HK-2 (cell line): ENCODE results near the gene MMP24OS.
A peak's percentile ranks its signal among the peaks of the same experiment; 100 is the strongest.

Experiments used
- DNase-seq: peaks from one replicate; pipeline ENCODE4 v3.0.0-alpha.2; 2018; ENCODE audit not compliant: unreplicated experiment

MMP24OS gene

GRCh38 chr20:35306931-35307517 lies 29.1 kb upstream of the MMP24OS start:
- peak; percentile 91 for DNase-seq

DNA sequence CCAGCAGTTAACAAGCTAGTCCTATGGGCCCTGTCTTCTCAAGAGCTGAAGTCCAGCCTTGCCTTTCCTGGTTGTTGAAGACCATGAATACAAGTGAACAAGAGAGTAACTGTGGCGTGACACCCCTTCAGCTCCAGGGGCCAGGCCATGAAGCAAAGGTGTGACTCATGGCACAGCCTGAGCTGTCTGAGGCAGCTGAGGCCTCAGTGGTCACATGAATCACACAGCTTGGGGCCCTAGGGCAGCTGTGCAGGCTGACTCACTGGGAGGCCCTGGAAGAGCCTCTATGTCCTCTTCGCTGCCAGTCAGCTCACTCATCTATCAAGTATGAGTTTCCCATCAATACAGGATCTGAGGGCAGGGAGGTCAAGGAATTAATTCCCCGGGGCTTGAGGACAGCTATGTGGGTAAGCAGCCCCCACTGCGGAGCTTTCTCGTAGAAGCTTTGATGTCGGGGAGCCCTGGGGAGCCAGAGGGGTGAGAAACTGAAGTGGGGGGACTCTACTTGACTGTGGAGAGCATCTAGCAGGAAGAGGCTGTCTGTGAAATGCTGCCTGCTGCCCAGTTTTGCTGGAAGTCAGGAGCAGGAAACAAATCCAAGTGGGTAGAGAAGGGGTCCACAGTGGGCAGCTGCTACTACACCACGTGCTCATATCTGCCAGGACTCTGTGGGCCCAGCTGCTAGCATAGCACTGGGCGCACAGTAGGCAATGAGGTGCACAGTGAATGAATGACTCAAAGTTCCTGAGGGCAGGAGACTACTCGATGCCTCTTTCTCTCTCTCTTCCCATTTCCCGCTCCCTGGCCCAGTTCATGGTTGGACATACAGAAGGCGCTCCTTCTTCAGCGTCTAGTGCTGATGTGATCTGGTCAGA lies 28.0 kb upstream of the MMP24OS start:
- peak; percentile 98 for DNase-seq

GRCh38 chr20:35304956-35305355 lies 27.0 kb upstream of the MMP24OS start:
- DNase-seq: peak; percentile 43

DNA sequence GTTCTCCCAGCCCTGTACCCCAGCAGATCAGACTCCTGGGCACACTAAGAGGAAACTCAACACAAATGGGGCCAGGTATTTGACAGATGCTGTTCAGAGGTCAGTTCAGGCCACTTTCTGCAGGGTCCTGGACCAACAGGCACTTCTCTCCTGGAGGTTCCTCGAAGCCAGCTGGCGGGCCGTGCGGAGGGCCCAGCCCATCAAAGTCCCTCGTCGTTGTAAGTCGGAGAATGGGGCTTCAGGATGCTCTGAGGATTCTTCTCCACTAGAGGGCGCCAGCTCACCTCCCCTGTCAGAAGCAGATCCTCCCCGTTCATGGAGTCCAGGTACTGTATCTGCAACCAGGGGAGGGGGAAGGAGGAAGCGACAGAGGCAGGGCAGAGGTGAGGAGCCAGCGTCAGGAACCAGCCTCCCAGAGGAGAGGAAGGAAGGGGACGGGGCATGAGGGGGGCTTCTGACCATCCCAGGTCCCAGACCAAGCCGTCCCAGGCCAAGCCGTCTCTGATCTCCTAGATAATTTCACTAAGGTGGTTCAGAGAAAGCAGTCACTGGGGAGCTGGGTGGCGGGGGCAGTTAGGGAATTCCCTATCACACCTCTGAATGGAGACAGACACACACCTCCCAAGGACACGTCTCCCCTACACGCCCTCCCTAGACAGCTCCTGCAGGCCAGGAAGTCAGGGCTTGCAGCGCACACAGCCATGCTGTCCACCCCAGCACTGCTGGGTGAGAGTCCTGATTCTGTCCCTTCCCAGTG lies 26.0 kb upstream of the MMP24OS start:
- DNase-seq: peak; percentile 97

DNA sequence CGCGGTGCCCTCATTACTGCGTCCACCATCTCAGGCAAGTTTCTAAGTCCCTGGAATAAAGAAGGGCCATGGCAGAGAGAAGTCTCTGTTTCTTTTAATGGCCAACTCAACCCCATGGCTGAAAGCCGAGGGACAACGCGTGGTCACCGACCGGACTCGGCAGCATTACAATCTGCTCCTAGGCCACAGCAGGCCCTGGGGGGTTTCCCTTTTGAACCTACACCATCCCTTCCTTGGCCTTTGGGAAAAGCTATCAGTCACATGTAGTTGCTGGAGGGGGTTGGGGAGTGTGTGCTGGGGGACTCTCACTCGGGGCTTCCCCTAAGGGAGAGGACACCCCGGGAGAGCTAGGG lies 25.4 kb upstream of the MMP24OS start:
- no peak for DNase-seq

DNA sequence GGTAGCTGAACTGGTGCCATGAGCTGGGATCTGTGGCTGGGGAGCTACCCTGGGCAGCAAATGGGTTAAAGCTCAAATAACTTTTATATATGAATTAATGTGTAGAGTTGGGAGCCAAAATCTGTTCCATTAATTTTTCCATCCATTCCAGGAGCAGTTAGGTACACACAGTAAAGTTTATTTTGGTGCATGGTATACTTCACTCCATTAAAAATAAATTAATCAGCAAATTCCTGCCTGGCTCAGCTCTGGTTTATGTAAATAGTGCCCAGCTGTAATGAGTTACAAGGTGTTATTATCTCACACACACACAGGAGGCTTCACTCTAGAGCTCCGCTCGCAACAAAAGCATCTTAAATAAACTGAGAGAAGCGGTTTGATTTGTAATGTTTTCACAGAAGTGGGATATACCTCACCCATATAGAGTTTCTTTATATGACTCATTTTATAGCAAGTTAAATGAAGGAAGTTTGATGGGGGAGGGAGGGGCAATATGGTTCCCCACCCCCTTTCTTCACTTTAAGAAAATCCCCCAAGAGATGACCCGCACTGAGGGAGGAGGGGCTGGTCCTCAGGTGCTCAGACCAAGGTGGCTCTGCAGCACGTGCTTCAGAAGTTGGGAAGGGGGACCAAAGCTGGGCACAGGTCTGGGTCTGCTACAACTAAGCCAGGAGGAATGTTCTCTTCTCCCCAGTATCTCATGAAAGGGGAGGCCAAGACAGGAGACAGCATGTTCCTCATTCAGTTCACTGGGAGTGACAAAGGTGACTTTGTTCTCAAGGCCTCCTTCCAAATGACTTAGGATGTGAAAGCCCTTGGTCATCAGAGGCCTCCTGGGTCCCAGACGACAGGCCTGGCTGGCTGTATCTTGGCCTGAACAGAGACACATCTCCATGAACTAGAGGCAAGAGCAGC lies 24.8 kb upstream of the MMP24OS start:
- no peak for DNase-seq

- DNase-seq: no peak
Observed at GRCh38 chr20:35301426-35301825, 23.5 kb upstream of the MMP24OS start.

DNA sequence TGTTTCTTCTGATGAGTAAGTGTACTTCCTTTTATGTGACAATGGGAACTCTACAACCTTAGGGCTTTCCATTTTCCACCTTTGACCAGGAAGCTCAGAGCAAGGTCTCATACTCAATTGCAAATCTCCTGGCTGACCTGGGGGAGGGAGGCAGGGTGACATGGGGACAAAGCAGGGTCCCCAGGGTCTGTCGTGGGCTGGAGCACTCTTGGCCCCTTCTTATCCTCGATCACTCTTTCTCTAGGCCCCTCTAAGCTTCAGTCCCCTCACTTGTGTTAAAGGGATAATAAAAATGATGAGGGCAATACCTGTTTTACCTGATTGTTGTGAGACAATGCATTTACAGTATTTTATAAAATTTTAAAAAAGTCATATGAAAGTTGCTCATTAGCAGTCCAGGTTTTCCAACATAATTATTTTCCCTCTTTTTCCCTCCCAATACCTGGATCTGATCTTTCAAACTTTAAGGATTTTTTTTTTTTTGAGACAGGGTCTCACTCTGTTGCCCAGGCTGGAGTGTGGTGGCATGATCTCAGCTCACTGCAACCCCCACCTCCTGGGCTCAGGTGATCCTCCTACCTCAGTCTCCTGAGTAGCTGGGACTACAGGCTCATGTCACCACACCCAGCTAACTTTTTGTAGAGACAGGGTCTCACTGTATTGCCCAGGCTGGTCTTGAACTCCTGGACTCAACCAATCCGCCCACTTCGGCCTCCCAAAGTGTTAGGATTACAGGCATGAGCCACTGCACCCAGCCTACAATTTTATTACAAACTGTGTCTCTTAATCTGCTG lies 22.7 kb upstream of the MMP24OS start:
- DNase-seq: no peak

GRCh38 chr20:35299780-35300179 lies 21.9 kb upstream of the MMP24OS start:
- no peak for DNase-seq

GRCh38 chr20:35298264-35298663 lies 20.3 kb upstream of the MMP24OS start:
- no peak for DNase-seq

GRCh38 chr20:35297740-35298139 lies 19.8 kb upstream of the MMP24OS start:
- DNase-seq: no peak

DNA sequence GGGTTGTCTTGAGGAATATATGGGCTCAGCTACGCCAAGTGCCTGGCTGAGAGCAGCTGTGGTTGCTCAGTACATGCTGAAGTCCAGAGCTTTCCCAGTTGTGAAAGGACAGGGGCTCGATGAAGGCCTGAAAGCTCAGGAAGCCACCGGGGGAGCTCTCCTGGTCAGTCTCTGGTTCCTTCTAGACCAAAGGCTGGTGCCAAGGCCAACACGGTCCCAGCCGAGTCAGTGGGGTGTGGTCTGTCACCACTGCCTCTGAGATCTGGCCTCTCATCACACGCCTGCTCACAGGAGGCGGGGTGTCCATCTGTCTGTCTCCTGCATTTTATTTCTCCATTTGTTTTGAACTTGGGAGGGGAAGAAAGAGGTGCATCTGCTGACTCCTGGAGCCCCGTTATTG lies 19.2 kb upstream of the MMP24OS start:
- no peak for DNase-seq

DNA sequence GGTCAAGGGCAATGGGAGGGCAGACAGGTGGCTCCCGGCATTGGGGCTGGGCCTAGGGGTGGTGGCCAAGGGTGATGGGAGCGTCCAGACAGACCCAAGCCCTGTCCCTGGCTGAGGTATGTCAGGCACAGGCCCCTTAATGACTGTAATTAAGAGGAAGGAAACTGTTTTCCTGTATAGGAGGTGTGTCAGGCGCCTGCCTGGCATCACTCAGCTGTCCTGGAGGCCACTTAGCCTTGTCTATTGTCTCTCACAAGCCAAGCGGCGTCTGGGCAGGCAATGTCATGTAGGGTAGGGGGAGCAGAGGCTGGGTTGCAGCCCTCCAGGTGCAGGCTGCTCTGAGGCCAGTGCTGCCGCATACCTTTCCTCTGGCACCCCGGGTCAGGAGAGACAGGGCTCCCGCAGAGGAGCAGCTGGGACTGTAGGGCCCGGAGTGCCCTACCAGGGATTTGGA lies 18.2 kb upstream of the MMP24OS start:
- DNase-seq: no peak

DNA sequence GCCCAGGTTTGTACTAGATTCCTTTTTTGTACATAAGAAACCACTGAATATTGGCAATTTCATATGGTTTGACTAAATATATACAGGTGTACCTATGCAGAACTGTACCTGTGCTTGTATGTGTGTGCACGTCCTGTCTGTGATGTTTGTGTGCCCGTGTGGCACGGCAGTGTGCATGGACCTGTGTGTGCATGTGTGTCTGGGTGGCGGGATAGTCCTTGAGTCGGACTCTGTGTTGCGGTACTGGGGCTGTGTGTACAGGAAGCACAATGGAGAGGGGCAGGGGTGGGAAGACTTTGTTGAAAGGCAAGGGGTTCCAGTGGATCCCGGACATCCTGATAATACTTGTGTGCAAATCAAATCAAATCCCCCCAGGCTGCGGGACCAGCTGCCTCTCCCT lies 17.8 kb upstream of the MMP24OS start:
- DNase-seq: no peak

DNA sequence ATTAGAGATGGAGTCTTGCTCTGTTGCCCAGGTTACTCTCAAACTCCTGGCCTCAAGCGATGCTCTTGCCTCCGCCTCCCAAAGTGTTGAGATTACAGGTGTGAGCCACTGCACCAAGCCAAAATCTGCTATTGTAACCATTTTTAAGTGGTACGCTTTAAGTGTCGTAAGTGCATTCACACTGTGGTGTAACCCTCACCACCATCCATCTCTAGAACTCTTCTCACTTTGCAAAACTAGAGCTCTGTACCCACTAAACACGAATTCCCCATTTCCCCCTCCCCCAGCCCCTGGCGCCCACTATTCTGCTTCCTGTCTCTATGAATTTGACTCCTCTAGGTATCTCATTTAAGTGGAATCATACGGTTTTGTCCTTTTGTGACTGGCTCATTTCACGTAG lies 17.1 kb upstream of the MMP24OS start:
- DNase-seq: no peak

DNA sequence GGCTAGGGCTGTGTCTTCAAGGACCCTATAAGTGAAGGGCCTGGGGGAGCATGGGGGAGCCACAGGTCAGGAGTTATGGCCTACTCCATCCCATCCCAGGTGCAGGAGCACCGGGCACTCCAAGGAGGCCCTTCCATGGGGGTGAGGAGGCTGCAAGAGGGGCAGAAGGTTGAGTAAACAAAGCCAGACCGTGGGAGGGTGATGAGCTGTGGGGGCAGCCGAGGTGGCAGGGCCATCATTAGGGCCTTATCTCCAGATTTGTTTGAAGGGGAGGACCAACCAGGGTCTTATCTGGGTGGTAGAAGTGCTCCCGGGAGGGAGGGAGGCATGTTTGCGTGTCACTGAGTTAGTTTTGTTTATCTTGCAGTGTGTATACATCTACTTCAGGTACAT lies 16.4 kb upstream of the MMP24OS start:
- DNase-seq: no peak

- no peak for DNase-seq
Observed at GRCh38 chr20:35293303-35294292, 15.7 kb upstream of the MMP24OS start.

- DNase-seq: no peak
Observed at GRCh38 chr20:35292504-35293285, 14.8 kb upstream of the MMP24OS start.
